IMR-90 (cell line): ENCODE results near the gene DUOX2.

Experiments
- BHLHE40 ChIP-seq: fragments of 150-350 bp; IDR thresholded peaks from 2 replicates; pipeline ENCODE4 v1.6.1; 2016; ENCODE audit warnings: mild to moderate bottlenecking, low read depth, low read length
- CEBPB ChIP-seq: IDR thresholded peaks from 2 replicates; pipeline ENCODE4 v1.6.1; 2012; ENCODE audit warnings: low read depth, low read length, improper control_type of control experiment
- CTCF ChIP-seq: conservative IDR thresholded peaks from 2 replicates; pipeline ENCODE4 v1.5.1; 2012; ENCODE audit warnings: mild to moderate bottlenecking, low read depth, low read length, improper control_type of control experiment
- POLR2A ChIP-seq: IDR thresholded peaks from 2 replicates; pipeline ENCODE4 v1.6.1; 2012; ENCODE audit warnings: mild to moderate bottlenecking, low read depth, low read length
- RAD21 ChIP-seq: IDR thresholded peaks from 2 replicates; pipeline ENCODE4 v1.6.1; 2012; ENCODE audit warnings: low read length, improper control_type of control experiment
- SMC3 ChIP-seq: fragments of 150-350 bp; IDR thresholded peaks from 2 replicates; pipeline ENCODE4 v1.6.1; 2016; ENCODE audit warnings: low read depth, mild to moderate bottlenecking, antibody characterized with exemption, low read length, moderate library complexity

- TF ChIP-seq CTCF (no peak), CEBPB (no peak), POLR2A (no peak), BHLHE40 (no peak), RAD21 (no peak), SMC3 (no peak)
Measured at GRCh38 chr15:45130291-45131000, 16.5 kb upstream of the DUOX2 start.
